ENCODE measurements around the gene MEDAG.
"Not testable (repeated sequence)": the region's sequence is repeated elsewhere in the genome, so short reads cannot be mapped to it uniquely, and the experiment has no call there.

Gene MEDAG

DNA sequence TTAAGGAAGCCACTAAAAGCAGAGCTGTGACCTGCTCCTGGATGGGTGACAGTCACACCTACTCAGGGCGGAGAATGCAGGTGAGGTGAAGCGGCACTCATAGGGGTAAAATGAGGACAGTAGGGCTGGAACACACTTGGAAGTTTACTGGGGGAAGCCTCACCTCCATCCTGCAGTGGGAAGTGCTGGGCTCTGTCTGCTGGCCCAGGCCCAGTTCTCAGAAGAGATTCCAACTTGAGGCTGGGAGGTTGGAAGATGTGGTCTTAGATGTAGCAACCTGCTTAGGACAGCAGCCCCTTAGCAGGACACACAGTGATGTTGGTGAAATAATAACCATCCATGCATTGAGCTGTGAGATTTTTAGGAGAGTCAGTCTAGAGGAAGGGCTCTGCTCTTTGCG is 4.6 kb downstream of the MEDAG start:
- no peak for DNase-seq

DNA sequence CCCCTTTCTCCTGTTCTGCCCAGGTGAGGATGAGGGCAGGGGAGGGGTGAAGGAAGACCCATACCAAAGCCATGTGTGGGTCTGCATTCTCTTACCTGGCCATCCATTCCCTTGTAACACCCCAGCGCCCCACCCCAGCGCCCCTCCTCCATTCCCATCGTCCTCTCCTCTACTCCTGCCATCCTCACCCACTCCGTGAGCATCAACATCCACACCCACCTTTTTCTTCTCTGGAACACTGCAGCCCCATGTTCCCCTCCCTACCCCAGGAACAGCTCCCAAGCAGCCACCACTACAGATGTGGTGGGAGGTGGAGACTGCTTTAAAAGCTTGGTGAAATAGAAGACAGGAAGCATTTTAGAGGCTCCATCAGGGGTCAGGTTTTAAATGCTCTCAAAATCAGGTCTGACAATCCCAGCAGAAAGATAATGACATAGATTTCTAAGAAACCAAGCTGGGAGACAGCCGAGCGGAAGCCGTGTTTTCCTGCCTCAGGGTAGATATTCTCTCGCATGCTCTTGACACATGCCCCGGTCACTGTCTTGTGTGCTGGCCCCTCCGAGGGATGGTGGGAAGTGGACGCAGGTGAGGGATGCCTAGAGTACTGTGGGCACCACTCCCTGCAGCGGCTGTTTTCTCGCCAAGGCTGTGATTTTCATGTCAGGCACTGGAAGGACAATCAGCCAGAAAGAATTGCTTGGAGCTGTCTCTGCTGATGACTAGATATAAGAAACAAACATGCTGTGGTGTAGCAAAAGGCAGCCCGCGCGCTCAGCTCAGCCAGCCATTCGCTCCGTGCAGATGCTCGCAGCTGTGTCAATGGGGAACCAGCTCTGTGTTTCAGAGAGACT is 9.8 kb downstream of the MEDAG start:
- DNase-seq, result no peak

DNA sequence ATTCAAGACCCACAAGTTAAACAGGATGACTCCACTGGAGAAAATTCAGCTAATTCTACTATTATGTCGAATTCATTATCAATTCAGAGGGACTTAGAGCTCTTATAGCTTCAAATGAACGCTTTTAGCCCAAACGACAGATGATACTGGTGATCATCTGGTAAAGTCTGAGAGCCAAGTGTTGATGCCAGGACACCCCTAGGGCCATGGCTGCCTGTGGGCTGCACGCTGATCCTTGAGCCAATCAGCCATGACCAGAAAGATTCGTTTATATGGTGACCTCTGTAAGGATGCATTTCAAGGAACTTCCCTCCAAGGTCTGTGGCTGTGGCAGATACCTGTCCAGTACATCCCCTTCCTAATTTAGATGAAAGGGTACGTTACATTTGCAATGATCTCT is 10.9 kb downstream of the MEDAG start:
- no peak for DNase-seq

DNA sequence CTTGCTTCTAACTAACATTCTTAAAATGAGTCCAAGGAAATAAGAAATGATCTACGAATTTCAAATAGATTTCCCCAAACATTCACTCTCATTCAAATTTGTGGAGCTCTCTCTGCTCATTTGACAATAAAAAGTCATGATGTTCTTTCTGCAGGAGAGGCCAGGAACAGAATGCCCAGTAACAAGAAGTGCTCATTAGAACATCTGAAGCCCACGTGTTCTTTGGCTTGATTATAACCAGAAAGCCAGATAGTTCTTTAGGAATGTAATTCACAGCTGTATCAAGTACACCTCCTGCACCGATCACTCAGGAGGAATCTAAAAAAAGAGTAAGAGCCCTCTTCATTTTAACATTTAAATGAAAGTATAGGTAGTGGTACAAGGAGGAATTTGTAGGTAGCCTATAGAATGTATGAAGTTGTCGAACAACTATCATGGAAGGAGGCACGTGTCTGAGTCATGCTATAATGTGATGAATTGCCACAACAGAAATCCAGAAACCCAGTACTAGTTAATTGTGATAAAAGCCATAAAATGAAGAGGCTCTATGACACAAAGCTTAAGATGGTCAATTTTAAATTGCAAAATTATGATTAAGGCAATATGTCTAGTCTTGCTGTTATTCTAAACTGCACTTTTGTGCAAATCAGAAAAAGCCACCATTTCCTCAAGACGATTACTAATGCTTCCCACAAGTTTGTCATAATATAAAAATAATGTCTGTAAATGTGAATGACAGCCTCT is 12.8 kb downstream of the MEDAG start:
- DNase-seq, result no peak

DNA sequence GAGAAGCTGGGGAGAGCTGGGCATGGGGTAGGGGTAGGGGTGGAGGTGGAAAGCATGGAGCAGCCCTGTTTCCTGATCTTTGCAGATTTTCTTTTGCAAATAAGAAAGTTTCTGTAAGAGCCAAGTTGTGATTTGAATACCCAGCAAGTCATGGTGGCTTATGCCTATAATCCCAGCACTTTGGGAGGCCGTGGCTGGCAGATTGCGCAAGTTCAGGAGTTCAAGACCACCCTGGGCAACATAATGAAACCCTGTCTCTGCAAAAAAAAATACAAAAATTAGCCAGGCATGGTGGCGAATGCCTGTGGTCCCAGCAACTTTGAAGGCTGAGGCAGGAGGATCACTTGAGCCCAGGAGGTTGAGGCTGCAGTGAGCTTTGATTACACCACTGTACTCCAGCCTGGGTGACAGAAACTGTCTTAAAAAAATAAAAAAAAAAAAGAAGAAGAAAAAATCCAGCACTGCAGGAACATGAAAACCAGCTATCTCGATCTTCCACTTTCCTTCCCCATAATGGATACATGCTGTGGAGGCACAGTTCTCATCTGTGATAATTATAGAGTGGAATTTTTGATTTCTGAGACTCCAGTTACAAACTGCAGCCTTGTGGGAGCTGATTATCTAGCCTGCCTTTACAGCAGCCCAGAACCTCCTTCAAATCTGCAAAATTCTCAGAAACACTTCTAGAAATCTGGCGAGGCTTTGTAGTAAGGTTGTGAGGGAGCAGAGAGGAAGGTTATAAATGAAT is 14.3 kb downstream of the MEDAG start:
- no peak for DNase-seq

DNA sequence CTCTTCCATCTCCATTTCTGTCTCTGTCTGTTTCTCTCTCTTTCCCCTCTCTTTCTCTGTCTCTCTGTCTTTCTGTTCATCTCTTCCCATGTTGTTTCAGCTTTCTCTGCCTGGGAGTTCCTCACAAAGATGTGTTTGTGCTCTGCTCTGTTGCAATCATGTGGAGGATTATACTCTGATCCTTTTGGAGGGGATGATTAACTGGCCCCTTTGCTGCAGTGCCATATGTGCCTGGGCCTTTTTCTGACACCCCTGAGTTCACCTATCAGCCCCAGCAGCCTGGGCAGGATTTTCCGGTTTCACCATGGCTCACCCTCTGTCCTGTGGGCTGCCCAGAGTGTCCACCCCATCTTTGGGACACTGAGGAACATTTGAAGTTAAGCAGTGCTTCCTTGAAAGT is 17.3 kb downstream of the MEDAG start:
- no peak for DNase-seq

DNA sequence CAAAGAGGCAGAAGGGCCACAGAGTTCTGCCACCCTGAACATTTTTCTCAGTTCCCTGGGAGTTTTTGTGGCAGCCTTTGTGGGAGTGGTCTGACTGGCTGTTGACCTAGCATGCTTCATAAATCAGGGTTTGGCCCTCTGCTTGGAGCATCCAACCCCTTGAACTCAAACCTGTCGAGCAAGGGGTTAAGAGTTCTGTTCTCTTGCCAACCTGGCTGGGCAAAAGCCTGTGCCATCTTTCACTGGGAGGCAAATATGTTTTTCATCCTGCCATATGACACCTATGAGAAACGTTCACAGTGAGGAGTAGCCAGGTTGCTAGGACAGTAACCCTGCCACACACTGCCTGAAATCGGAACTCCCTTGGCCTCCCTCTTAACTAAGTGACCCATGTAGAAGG is 18.6 kb downstream of the MEDAG start:
- no peak for DNase-seq

DNA sequence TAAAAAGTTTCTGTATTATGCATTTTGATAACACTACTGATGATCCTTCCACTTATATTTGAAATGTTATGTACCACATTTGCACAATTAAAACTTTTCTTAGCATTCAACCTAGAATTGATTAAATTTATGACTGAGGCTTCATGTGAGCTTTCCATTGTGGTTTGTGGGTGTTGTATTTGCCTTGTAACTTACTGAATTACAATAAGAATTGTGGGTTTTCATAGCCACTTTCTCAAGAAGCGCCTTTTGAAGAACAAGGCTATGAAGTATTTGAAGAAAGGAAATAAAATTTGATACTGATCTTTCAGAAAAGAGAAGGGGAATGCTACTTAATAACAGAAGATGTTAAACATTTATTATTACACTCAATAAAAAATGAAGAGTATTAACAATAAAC is 19.4 kb downstream of the MEDAG start:
- DNase-seq, result no peak

DNA sequence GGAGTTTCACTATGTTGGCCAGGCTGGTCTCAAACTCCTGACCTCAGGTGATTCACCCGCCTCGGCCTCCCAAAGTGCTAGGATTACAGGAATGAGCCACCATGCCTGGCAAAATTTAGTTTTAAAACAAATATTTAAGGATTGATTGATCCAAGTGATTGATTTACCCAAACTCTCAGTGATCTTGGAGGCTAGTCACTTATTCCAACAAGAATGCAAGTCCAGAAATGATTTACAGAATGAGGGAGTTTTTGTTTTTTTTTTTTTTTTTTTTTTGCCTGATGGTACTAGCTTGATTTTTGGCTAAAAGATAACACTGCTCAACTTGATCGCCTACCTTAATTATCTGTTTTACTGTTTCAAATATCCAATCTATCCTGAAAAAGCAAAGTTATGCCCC is 20.7 kb downstream of the MEDAG start:
- DNase-seq, result no peak

DNA sequence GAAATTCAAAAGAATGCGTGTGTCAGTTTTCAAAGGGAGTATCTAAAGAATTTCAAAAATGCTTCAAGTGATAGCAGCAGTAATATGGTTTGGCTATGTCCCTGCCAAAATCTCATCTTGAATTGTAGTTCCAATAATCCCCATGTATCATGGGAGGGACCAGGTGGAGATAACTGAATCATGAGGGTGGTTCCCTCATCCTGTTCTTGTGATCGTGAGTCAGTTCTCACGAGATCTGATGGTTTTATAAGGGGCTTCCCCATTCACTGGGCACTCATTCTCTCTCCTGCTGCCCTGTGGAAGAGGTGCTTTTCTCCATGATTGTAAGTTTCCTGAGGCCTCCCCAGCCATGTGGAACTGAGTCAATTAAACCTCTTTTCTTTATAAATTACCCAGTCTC is 21.1 kb downstream of the MEDAG start:
- not testable (repeated sequence) for DNase-seq

DNA sequence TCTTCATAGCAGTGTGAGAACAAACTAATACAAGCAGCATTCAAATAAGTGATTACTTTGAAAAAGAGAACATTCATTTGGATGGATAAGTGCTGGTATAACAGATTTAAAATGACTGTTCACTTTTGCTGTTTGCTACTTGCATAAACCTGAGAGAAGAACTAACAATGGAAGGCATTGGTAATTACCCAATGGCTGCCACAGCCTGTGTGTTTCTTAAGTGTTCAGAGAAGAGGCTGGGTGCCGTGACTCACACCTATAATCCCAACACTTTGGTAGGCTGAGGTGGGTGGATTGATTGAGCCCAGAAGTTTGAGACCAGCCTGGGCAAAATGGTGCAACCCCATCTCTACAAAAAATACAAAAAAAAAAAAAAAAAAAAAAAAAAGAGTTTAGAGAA is 21.5 kb downstream of the MEDAG start:
- DNase-seq, result no peak

DNA sequence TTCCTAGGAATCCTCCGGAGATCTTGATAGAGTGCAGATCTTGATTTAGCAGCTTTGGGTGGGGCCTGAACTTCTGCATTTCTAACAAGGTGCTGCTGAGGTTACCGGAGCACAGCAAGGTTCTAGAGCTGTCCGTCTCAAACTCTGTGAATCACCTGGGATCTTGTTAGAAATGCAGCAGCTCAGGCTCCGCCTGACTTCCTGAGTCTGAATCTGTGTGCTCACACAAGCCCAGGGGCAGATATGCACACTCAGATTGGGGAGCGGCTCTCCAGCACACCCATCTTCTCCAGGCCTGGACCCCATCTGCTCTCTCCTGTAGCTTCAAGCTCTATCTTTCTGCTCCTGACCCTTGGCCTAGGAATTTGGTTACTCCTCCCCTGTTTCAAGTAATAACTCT is 22.9 kb downstream of the MEDAG start:
- no peak for DNase-seq

DNA sequence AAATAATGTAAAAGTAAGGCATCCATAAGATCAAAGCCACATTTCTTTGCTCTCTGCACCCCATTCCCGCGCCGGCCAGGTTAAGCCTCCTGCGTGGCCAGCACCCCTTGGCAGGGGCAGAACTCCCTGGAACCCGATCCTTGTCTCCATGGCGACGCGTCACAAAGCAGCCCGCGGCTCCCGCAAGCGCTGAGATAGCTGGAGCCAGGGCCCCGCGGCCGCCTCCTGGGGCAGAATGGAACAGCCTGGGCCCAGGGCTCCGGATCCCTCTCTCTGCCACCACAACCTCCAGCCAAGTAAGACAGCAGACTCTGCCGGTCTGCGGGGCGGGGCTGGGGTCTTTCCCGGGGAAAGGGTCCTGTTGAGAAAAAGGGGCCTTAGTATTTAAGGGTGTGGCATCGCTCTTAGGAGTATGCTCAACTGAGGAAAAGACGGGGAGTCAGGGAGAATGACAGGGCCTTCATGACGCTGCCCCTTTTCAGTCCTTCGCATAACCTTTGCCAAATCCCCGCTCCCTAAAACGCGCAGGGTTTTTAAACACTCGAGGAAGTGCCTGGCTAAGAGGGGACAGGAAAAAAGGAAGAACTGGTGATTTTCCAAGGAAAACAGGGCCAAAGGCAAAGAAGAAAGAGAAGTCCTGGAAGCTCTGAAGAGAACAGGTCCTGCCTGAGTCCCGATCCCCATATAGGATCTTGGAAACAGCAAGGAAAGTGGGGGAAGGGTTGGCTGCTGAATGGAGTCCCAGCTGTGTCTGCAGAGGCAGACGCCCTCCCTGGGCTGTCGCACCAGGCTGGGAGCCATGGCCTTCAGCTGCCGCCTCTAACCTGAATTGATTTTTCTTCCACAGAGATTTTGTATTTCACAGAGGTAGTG is 26.6 kb downstream of the MEDAG start, which contains the start of gene TEX26:
Gene TEX26, plus strand, starts transcription at position 176 of the 873 bp plus-strand sequence. Its CDS starts 60 bp downstream, at position 236.
- no peak for DNase-seq

DNA sequence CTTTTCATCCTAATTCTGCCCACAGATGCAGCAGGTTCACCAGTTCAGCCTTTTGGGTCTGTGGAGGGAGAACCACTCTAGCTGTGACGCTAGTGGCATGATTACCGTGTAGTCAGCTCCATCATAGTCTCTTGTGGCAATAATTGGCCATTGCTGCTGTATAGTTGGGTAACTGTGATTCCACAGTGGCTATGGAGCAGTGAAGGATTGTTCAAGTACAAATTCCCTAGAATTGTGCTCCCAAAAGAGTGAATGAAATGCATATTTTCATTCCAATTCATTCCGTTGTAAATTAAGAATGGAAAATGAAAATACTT is 27.2 kb downstream of the MEDAG start:
- DNase-seq, result no peak

DNA sequence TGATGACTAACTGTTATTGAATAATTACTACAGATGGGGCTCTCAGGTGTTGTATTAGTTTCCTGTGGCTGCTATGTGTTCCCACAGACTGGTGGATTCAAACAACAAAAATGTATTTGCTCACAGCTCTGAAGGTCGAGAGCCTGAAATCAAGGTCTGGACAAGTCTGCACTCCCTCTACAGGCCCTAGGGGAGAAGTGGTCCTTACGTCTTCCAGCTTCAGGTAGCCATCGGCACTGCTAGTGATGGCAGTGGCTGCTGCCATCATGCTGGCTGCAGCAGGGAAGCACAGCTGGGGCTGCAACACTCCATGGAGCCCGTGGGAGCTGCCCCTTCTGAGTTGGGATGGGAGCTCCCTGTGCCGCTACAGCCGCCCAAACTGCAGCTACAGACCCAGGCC is 28.3 kb downstream of the MEDAG start:
- DNase-seq, result no peak

DNA sequence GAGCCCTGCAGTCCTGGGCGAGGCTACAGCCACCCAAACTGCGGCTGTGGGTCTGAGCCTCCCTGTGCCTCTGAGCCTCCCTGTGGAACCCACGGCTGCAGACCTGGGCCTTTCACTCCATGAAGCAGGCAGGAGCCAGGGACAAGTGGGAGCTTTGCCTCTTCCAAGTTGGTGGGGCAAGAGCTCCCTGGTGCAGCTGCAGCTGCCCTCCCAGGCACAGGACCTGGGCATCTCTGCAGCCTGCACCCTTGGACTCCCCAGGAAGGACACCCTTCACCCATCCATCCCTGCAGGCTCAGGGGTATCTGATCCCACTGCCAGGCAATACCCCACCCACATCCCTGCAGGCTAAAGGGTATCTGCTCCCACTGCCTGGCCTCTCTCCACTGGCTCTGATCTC is 28.7 kb downstream of the MEDAG start:
- DNase-seq, result no peak

DNA sequence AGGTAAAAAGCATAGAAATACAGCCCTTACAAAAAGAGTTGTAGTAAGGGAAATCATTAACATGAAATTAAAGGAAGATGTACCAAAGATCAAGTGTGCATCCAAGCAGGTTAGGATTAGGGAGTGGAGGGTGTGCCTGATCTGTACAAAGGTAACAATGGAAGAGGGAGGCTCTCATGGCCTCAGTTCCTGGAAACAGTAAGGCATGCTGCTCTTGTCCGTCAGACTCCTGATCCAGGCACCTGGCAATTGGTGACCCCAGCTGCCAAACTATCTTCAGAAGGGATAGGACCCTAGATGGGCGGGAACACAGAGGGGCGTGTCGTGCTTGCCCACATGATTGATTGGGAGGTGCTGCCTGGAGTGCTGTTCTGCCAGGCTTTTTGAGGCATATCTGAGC is 30.9 kb downstream of the MEDAG start:
- DNase-seq, result no peak

DNA sequence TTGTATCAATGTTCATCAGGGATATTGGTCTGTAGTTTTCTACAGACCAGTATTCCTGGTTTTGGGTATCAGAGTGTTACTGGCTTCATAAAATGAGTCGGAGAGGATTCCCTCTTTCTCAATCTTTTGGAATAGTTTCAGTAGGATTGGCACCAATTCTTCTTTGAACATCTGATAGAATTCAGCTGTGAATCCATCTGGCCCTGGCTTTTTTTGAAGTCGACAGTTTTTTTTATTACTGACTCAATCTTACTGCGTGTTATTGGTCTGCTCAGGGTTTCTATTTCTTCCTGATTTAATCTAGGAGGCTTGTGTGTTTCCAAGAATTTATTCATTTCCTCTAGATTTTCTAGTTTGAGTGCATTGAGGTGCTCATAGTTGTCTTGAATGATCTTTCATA is 37.8 kb downstream of the MEDAG start:
- no peak for DNase-seq

DNA sequence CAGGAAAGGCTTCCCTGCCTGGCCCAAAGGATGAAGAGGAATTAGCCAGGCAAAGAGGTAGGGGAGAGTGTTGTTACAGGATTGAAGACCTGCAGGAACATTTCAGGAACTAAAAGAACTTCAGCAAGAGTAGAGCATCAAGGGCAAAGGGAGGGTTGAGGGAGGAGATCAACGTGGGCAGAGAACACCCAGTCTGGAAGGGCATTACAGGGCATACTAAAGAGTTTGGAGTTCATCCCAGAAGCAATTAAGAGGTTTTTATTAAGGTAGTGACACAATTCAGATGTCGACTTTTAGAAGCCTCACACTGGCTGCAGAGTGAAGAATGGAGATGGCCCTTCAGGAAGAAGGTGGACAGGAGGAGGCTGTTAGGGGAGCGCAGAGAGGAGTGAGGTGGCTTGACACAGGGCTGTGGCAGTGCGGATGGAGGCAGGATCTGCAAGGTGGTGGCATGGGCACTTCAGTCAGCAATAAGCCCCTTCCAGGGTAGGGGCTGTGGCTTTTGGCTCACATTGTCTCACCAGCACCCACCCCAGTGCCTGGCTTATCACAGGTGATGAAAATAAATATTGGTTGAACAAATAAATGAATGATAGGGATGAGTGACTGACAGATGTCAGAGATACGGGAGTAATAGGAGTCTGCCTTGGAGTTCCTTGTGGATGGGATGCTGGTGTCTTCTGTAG is 51.3 kb downstream of the MEDAG start:
- no peak for DNase-seq

DNA sequence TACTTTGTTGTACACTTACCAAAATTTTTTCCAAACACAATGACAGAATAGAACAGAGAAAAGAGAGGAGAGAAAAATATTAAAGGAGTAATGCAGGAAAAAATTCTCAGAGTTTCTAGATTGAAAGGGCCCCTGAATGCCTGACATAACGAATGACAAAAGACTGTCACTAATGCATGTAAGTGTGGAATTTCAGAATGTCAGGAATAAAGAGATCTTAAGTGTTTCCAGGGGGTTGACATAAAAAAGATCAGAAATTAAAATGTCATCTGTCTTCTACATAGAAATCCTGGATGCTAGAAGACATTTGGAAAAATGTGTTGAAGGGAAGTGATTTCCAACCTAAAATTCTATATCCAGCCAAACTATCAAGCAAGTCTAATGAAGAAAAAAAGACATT is 53.6 kb downstream of the MEDAG start:
- DNase-seq, result no peak

DNA sequence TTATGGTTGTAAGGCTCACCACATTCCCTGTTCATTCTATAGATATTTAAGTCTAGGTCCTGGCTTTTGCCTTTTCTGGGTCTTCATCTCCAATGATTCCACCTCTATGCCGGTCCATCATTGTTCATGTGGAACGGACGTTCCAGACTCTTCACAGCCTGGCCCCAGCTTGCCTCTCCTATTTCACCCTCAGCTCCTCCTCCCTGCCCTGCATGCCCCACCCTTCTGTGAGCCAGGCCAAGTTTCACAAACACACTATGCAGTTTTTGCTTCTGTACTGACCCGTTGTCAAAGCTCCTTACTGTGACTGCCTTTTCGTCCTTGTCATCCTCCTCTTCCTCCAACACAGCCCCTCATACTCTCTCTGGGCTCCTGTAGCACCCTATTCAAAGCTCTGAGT is 57.7 kb downstream of the MEDAG start:
- DNase-seq, result no peak

DNA sequence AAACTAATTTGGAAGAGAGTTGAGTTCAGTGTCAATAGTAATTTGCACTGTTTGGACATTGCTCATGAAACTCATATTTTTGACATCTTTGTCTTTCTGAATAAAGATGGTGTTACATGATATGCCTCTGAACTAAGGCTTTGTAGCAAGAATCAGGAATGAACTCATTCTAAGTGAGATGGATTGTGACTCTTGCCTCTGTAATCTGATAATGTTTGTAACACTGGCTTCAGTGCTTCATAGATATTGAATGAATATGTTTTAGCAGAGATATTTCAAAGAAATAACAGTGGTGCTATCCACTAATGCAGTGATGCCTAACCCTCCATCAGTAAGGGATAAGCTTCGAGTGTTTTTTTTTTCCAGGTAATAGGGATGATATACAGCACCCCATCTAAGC is 59.3 kb downstream of the MEDAG start:
- no peak for DNase-seq
